GM21786 (cell line): ENCODE data around the gene S100A12.
"Not testable (repeated sequence)": the region's sequence is repeated elsewhere in the genome, so short reads cannot be mapped to it uniquely, and the experiment has no call there.

ENCODE experiments used
- ATAC-seq: cut with Tn5 transposase; IDR thresholded peaks from one replicate; pipeline ENCODE4 v1.9.1; 2021; ENCODE audit not compliant: unreplicated experiment

The S100A12 gene

GRCh38 chr1:153375511-153375910 lies at the start of gene S100A12:
S100A12 (minus strand) TSS chr1:153375621; CDS start chr1:153374592, 1,029 bp downstream.
- no peak for ATAC-seq

- no peak for ATAC-seq
Observed at GRCh38 chr1:153422450-153423068, 47.1 kb upstream of the S100A12 start.

- ATAC-seq: no peak
Observed at GRCh38 chr1:153420306-153420705, 44.9 kb upstream of the S100A12 start.

GRCh38 chr1:153419436-153419793 lies 44.0 kb upstream of the S100A12 start:
- not testable (repeated sequence) for ATAC-seq

GRCh38 chr1:153418758-153419435 lies 43.5 kb upstream of the S100A12 start:
- not testable (repeated sequence) for ATAC-seq

- no peak for ATAC-seq
Observed at GRCh38 chr1:153417136-153417888, 41.9 kb upstream of the S100A12 start.

GRCh38 chr1:153415850-153416570 lies 40.6 kb upstream of the S100A12 start, which contains the start of gene S100A7A:
S100A7A (plus strand) TSS chr1:153416520; CDS start chr1:153418083, 1,563 bp downstream.
- no peak for ATAC-seq

GRCh38 chr1:153413961-153414360 lies 38.5 kb upstream of the S100A12 start:
- ATAC-seq: not testable (repeated sequence)

GRCh38 chr1:153407274-153407673 lies 31.9 kb upstream of the S100A12 start:
- ATAC-seq: not testable (repeated sequence)

GRCh38 chr1:153405825-153406599 lies 30.6 kb upstream of the S100A12 start:
- not testable (repeated sequence) for ATAC-seq

- ATAC-seq: no peak
Observed at GRCh38 chr1:153404768-153405167, 29.3 kb upstream of the S100A12 start.

- no peak for ATAC-seq
Observed at GRCh38 chr1:153404086-153404635, 28.7 kb upstream of the S100A12 start.

GRCh38 chr1:153403421-153404085 lies 28.1 kb upstream of the S100A12 start:
- no peak for ATAC-seq

- ATAC-seq: no peak
Observed at GRCh38 chr1:153402226-153402625, 26.8 kb upstream of the S100A12 start.

- ATAC-seq: no peak
Observed at GRCh38 chr1:153401461-153401860, 26.0 kb upstream of the S100A12 start.

- no peak for ATAC-seq
Observed at GRCh38 chr1:153400244-153400643, 24.8 kb upstream of the S100A12 start.

- no peak for ATAC-seq
Observed at GRCh38 chr1:153399401-153400055, 24.1 kb upstream of the S100A12 start.

GRCh38 chr1:153397924-153398651 lies 22.7 kb upstream of the S100A12 start:
- no peak for ATAC-seq
